K562 (cell line): ENCODE results near the gene PRKAR2B. TPM values are rescaled to one million over a fixed set of nuclear protein-coding genes. Genes with fewer than 3 reads are reported as not detected.

Source experiments
- DIDO1 ChIP-seq: fragments of 450-650 bp; IDR thresholded peaks from 2 replicates; pipeline ENCODE4 v1.6.1; 2016; ENCODE audit warnings: low read depth, missing biosample characterization, missing genetic modification characterization
- GATAD2B ChIP-seq: fragments of 450-650 bp; IDR thresholded peaks from 2 replicates; pipeline ENCODE4 v1.6.1; 2017; ENCODE audit warnings: mild to moderate bottlenecking, borderline replicate concordance
- GTF2E2 ChIP-seq: fragments of 200-800 bp; sonication (Bioruptor generic); IDR thresholded peaks from 2 replicates; pipeline ENCODE4 v1.6.1; 2016; ENCODE audit warnings: missing genetic modification characterization, missing compliant biosample characterization
- MEF2D ChIP-seq: conservative IDR thresholded peaks from 2 replicates; pipeline ENCODE4 v1.6.1; 2016; ENCODE audit warnings: low read depth, missing genetic modification characterization, missing compliant biosample characterization
- MYBL2 ChIP-seq, 2 experiments: fragments of 450-650 bp in 1 of 2; sonication (generic) in 1 of 2; formaldehyde crosslinking in 1 of 2; IDR thresholded peaks; 2 replicates each; pipeline versions ENCODE4 v1.6.1 to v1.8.1; 2017 to 2022; ENCODE audit warnings: borderline replicate concordance in 1 of 2, inconsistent platforms in 1 of 2, low read depth in 1 of 2, mild to moderate bottlenecking in 1 of 2, missing genetic modification reagents in 1 of 2, moderate library complexity in 1 of 2
- RAD21 ChIP-seq, 2 experiments: fragments of 250-450 bp in 1 of 2; fragments of 450-650 bp in 1 of 2; sonication (Bioruptor Pico) in 1 of 2; formaldehyde crosslinking in 1 of 2; IDR thresholded peaks in 1 of 2; conservative IDR thresholded peaks in 1 of 2; 2 replicates each; pipeline versions ENCODE4 v1.4.0 to v1.8.0; 2020 to 2022; ENCODE audit warnings: mild to moderate bottlenecking in 2 of 2, moderate library complexity in 1 of 2
- RB1 ChIP-seq: fragments of 450-650 bp; IDR thresholded peaks from 2 replicates; pipeline ENCODE4 v1.6.1; 2017; ENCODE audit warnings: low read depth, mild to moderate bottlenecking
- TRIM24 ChIP-seq, 2 experiments: fragments of 450-650 bp; IDR thresholded peaks; 2 replicates each; pipeline ENCODE4 v1.6.1; 2016
- ZC3H8 ChIP-seq: fragments of 450-650 bp; IDR thresholded peaks from 2 replicates; pipeline ENCODE4 v1.6.1; 2017
- ZNF780A ChIP-seq: fragments of 250-450 bp; sonication (Bioruptor Pico); IDR thresholded peaks from 2 replicates; pipeline ENCODE4 v1.5.0; 2021; ENCODE audit warnings: mild to moderate bottlenecking
- polyA plus RNA-seq, 8 experiments: library from polyadenylated mRNA; depleted of rRNA in 4 of 8; stranded (reverse) in 5 of 8; unstranded in 3 of 8; fragments of >200 nt; fragmentation: Nextera tagmentation in 2 of 8; fragmentation: Illumina TruSeq in 1 of 8; extraction: Ambion mirVana in 2 of 8; extraction: Trizol in 1 of 8; gene quantifications; 2 replicates each; pipeline versions ENCODE4 v1.2.1 to v1.2.3, GENCODE V29; 2011 to 2014; ENCODE audit warnings: inconsistent platforms in 1 of 8, missing spikeins in 1 of 8
- total RNA-seq, 7 experiments: library from RNA; depleted of rRNA in 6 of 7; stranded (reverse); fragments of >200 nt in 6 of 7; fragmentation: Illumina TruSeq in 2 of 7; extraction: Trizol in 2 of 7; gene quantifications; 2 replicates each; pipeline versions ENCODE4 v1.2.1 to v1.2.3, GENCODE V29; 2011 to 2021; ENCODE audit warnings: low replicate concordance in 1 of 7
- TF ChIP-seq, protein P1 (sequence below): fragments of 250-450 bp; sonication (Bioruptor Pico); IDR thresholded peaks from 2 replicates; pipeline ENCODE4 v1.5.0; 2020; ENCODE audit warnings: mild to moderate bottlenecking, borderline replicate concordance
- TF ChIP-seq, protein P2 (sequence below): fragments of 250-450 bp; sonication (Bioruptor Pico); IDR thresholded peaks from 2 replicates; pipeline ENCODE4 v1.8.0; 2022; ENCODE audit warnings: inconsistent platforms
- TF ChIP-seq, protein P3 (sequence below): fragments of 450-650 bp; formaldehyde crosslinking; IDR thresholded peaks from 2 replicates; pipeline ENCODE4 v1.4.0; 2020; ENCODE audit warnings: mild to moderate bottlenecking, moderate library complexity
- TF ChIP-seq, protein P4 (sequence below): sonication (generic); IDR thresholded peaks from 2 replicates; pipeline ENCODE4 v1.6.1; 2016
- TF ChIP-seq, protein P5 (sequence below): sonication (generic); formaldehyde crosslinking; IDR thresholded peaks from 2 replicates; pipeline ENCODE4 v1.8.1; 2023; ENCODE audit warnings: mild to moderate bottlenecking, missing genetic modification reagents

The PRKAR2B gene
- total and polyA plus RNA-seq, 9 of the 15 experiments (the other 6 are each of a cell fraction or from before 2014, with no cell fraction given): 59.0 to 173 (median 129) TPM

DNA sequence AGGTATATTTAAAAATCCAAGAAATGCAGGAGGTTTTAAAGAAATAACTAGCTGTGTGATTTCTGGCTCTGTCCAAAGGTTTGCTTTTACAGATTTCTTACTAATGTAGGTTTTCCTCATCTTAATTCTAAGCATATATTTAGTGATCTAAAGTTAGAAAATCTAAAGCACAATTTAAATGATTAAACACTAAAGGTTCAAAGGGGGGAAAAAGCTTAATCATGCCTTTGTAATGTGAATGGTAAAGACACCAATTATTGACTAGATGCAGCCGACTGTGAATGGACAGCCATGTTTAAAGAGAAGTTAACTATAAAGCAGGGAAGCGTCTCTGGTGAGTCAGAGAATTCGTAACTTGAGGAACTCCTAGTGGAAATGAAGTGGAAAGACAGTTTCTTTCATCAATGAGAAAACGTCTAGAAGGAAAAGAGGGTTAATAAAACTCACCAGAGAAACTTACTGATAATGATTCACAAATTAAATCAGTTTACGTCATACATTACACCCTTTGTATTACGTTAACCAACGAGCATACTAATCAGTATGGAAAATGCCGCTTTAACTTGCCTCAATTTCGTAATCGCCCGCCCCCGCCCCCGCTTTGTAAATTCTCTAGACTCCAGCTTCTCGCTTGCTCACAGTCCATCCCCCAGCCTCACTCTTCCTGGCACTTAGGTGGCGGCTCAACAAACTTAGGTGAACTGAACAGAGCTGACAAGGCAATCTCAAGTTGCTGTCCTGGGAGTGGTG is 123.2 kb downstream of the PRKAR2B start (continued):
- TF ChIP-seq, protein P1, sequence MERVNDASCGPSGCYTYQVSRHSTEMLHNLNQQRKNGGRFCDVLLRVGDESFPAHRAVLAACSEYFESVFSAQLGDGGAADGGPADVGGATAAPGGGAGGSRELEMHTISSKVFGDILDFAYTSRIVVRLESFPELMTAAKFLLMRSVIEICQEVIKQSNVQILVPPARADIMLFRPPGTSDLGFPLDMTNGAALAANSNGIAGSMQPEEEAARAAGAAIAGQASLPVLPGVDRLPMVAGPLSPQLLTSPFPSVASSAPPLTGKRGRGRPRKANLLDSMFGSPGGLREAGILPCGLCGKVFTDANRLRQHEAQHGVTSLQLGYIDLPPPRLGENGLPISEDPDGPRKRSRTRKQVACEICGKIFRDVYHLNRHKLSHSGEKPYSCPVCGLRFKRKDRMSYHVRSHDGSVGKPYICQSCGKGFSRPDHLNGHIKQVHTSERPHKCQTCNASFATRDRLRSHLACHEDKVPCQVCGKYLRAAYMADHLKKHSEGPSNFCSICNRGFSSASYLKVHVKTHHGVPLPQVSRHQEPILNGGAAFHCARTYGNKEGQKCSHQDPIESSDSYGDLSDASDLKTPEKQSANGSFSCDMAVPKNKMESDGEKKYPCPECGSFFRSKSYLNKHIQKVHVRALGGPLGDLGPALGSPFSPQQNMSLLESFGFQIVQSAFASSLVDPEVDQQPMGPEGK (CRISPR knock-in tag): no peak
- TF ChIP-seq, protein P2, sequence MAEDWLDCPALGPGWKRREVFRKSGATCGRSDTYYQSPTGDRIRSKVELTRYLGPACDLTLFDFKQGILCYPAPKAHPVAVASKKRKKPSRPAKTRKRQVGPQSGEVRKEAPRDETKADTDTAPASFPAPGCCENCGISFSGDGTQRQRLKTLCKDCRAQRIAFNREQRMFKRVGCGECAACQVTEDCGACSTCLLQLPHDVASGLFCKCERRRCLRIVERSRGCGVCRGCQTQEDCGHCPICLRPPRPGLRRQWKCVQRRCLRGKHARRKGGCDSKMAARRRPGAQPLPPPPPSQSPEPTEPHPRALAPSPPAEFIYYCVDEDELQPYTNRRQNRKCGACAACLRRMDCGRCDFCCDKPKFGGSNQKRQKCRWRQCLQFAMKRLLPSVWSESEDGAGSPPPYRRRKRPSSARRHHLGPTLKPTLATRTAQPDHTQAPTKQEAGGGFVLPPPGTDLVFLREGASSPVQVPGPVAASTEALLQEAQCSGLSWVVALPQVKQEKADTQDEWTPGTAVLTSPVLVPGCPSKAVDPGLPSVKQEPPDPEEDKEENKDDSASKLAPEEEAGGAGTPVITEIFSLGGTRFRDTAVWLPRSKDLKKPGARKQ (CRISPR knock-in tag): no peak
- 0 out of 2 replicates have a peak, but pooled peaks have one; percentile 11 for TF ChIP-seq MYBL2 (IDR thresholded peaks at IDR 0.05; ENCODE audit: low read depth)
- no peak for TF ChIP-seq MYBL2 (CRISPR knock-in tag; IDR thresholded peaks at IDR 0.05; ENCODE audit: borderline replicate concordance)
- TF ChIP-seq TRIM24 (IDR thresholded peaks at IDR 0.05): peak; percentile 60 to 71; a peak in 3 of 4 replicates
- TF ChIP-seq, protein P3, sequence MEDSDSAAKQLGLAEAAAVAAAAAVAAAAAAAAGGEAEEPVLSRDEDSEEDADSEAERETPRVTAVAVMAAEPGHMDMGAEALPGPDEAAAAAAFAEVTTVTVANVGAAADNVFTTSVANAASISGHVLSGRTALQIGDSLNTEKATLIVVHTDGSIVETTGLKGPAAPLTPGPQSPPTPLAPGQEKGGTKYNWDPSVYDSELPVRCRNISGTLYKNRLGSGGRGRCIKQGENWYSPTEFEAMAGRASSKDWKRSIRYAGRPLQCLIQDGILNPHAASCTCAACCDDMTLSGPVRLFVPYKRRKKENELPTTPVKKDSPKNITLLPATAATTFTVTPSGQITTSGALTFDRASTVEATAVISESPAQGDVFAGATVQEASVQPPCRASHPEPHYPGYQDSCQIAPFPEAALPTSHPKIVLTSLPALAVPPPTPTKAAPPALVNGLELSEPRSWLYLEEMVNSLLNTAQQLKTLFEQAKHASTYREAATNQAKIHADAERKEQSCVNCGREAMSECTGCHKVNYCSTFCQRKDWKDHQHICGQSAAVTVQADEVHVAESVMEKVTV (CRISPR knock-in tag): peak; percentile 49
- TF ChIP-seq RB1: peak; percentile 29; the same call in 1 of the 2 replicates
- no peak for TF ChIP-seq DIDO1 (tag)
- TF ChIP-seq MEF2D (tag): 0 out of 2 replicates have a peak, but pooled peaks have one; percentile 7
- TF ChIP-seq, protein P4, sequence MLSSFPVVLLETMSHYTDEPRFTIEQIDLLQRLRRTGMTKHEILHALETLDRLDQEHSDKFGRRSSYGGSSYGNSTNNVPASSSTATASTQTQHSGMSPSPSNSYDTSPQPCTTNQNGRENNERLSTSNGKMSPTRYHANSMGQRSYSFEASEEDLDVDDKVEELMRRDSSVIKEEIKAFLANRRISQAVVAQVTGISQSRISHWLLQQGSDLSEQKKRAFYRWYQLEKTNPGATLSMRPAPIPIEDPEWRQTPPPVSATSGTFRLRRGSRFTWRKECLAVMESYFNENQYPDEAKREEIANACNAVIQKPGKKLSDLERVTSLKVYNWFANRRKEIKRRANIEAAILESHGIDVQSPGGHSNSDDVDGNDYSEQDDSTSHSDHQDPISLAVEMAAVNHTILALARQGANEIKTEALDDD: peak; percentile 90
- peak; percentile 86 for TF ChIP-seq ZC3H8
- TF ChIP-seq ZNF780A (CRISPR knock-in tag): 0 out of 2 replicates have a peak, but pooled peaks have one; percentile 63
- peak; percentile 52 to 69; a peak in 3 of 4 replicates for TF ChIP-seq RAD21 (CRISPR knock-in tag; conservative IDR thresholded peaks at IDR 0.05 in 1 of 2, IDR thresholded peaks at IDR 0.05 in 1 of 2)
- peak; percentile 94 for TF ChIP-seq GTF2E2 (tag)
- TF ChIP-seq, protein P5, sequence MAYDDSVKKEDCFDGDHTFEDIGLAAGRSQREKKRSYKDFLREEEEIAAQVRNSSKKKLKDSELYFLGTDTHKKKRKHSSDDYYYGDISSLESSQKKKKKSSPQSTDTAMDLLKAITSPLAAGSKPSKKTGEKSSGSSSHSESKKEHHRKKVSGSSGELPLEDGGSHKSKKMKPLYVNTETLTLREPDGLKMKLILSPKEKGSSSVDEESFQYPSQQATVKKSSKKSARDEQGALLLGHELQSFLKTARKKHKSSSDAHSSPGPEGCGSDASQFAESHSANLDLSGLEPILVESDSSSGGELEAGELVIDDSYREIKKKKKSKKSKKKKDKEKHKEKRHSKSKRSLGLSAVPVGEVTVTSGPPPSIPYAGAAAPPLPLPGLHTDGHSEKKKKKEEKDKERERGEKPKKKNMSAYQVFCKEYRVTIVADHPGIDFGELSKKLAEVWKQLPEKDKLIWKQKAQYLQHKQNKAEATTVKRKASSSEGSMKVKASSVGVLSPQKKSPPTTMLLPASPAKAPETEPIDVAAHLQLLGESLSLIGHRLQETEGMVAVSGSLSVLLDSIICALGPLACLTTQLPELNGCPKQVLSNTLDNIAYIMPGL (CRISPR knock-in tag): 0 out of 2 replicates have a peak, but pooled peaks have one; percentile 54
- TF ChIP-seq GATAD2B: peak; percentile 49
